Heart left ventricle (tissue), 16 donors: ENCODE data around the gene SSR1. TPM values are rescaled to one million over a fixed set of nuclear protein-coding genes. Genes with fewer than 3 reads are reported as not detected.

Source experiments
- ATAC-seq, 4 donors: fragments of 200-7000 bp; cut with Tn5 transposase; one replicate each; pipeline ENCODE4 v1.9.1; 2020 to 2022; ENCODE audit warnings: moderate library complexity in 4 of 4, mild to moderate bottlenecking in 3 of 4, moderate number of reproducible peaks in 1 of 4
- DNase-seq, 5 donors: peaks; one replicate each; pipeline ENCODE4 v3.0.0-alpha.2; 2020
- H3K27ac ChIP-seq, 12 donors: fragments of 200-600 bp; sonication (generic) in 4 of 12; one replicate each; pipeline versions ENCODE4 v1.5.0 to v1.8.0; 2016 to 2022; ENCODE audit warnings: mild to moderate bottlenecking in 2 of 12
- H3K27me3 ChIP-seq, 9 donors: fragments of 200-600 bp; sonication (generic) in 2 of 9; one replicate each; pipeline versions ENCODE4 v1.5.1 to v1.8.0; 2016 to 2022; ENCODE audit warnings: mild to moderate bottlenecking in 3 of 9
- H3K36me3 ChIP-seq, 9 donors: fragments of 200-600 bp; sonication (generic) in 2 of 9; one replicate each; pipeline versions ENCODE4 v1.5.0 to v1.8.0; 2018 to 2022; ENCODE audit warnings: mild to moderate bottlenecking in 2 of 9
- H3K4me1 ChIP-seq, 12 donors: fragments of 200-600 bp; sonication (generic) in 4 of 12; one replicate each; pipeline versions ENCODE4 v1.5.0 to v1.8.0; 2016 to 2022; ENCODE audit warnings: mild to moderate bottlenecking in 3 of 12
- H3K4me3 ChIP-seq, 12 donors: fragments of 200-600 bp; sonication (generic) in 4 of 12; one replicate each; pipeline versions ENCODE4 v1.5.0 to v1.8.0; 2017 to 2022; ENCODE audit warnings: mild to moderate bottlenecking in 9 of 12, moderate library complexity in 4 of 12
- H3K9me3 ChIP-seq, 12 donors: fragments of 200-600 bp; sonication (generic) in 4 of 12; one replicate each; pipeline versions ENCODE4 v1.5.0 to v1.8.0; 2016 to 2022; ENCODE audit warnings: mild to moderate bottlenecking in 1 of 12
- POLR2A ChIP-seq, 2 donors: fragments of 450-650 bp; IDR thresholded peaks; one replicate each; pipeline ENCODE4 v1.6.1; 2017; ENCODE audit warnings: antibody characterized with exemption in 2 of 2, mild to moderate bottlenecking in 2 of 2, moderate library complexity in 2 of 2
- WGBS, 4 donors: extraction: QIAGEN DNeasy Blood & Tissue Kit in 2 of 4; methylation state at CpG; one replicate each; pipeline versions ENCODE4 v1.1.5 to v1.1.7; 2013 to 2018; 5-methylcytosine and 5-hydroxymethylcytosine counted together
- intact Hi-C, 10 donors: fragments of 100-400 bp; cut with DNase I; formaldehyde crosslinking; loops; one replicate each; pipeline versions ENCODE4 v1.11.1 to v1.14.2; 2022
- polyA plus RNA-seq, 2 donors: library from polyadenylated mRNA; stranded (reverse); fragments of 200-250 nt; gene quantifications; one replicate each; pipeline ENCODE4 v1.2.3, GENCODE V29; 2013
- total RNA-seq, 9 donors: library from RNA; depleted of rRNA in 2 of 9; stranded (reverse); fragments of >200 nt in 2 of 9; fragmentation: NEBNext Ultra II Directional in 3 of 9; extraction: Animal tissue kit (Norgen Biotek cat#: 25700) in 3 of 9; gene quantifications; one replicate each; pipeline versions ENCODE4 v1.1.0 to v1.2.4, GENCODE V29; 2016 to 2023
- TF ChIP-seq, protein P1 (sequence below), 12 donors: fragments of 200-600 bp; sonication (generic) in 4 of 12; IDR thresholded peaks; one replicate each; pipeline versions ENCODE4 v1.5.0 to v1.8.0; 2018 to 2022; ENCODE audit warnings: antibody characterized with exemption in 12 of 12, mild to moderate bottlenecking in 5 of 12
- donor health status: ischemic (EF 13 %, LVEDD 7.1; RV severe dilation, severe dysfunction).
- donor health status: healthy with polysubstance abuse.
- donor health status: DM: no; HTN: yes; CAD: no.
- donor health status: DM: no; HTN: no; CAD: no.
- donor health status: ischemic (EF 25% LVEDD 6.9; RV normal size, moderate dysfunction).
- donor health status: ischemic (EF 25% LVEDD 5.7; RV mildly dilated, moderate dysfunction).
- donor health status: healthy.
- donor health status: DM: yes; HTN: yes; CAD: no.
- donor health status: ischemic (EF 35%, LVEDD 5.7; RV mildly dilated, moderate dysfunction).
- donor health status: nonischemic (EF 11% LVEDD 7.7; RV severe dilation, severe dysfunction).
- donor health status: DM: yes; HTN: yes; CAD: no.
- donor health status: PGD.
- donor health status: ischemic (EF 29% LVEDD 5.4; RV normal size, mild dysfunction).
- donor health status: nonischemic (EF 23%, LVEDD 6.1; RV moderate dilation, normal function).

Gene SSR1
- total and polyA plus RNA-seq, 11 donors = 8.6 to 106 (median 67.9) TPM

DNA sequence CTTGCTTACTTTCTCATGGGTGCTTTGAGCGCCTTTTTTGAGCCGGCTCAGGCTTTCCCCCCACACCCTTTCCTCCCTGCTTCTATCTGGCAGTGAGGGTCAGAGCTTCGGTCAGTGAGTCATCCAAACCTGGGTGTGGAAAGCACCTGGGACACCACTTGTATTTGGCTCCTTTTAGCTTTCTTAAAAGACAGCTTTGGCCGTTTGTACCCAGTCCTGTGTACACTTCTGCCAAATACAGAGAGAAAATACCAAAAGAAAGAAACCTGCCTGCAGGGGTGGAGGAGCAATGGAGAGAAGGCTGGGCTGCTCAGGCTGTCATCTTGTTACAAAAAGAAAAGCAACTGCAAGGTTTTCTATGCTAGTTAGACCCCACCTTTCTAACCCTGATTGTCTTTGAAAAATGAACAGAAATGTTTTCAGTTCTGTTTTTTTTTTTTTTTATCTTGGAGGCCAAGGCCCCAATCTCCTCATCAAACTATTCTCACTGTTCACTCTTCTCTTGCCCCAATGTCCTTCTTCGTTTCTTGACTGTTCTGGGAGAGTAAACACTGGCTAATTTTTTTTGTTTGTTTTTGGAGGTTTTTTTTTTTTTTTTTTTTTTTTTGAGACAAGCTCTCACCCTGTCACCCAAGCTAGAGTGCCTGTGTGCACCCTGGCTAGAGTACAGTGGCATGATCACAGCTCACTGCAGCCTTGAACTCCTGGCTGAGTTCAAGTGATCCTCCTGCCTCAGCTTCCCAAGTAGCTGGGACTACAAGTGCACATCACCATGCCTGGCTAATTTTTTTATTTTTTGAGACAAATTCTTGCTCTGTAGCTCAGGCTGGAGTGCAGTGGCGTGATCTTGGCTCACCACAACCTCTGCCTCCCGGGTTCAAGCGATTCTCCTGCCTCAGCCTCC lies 76.4 kb downstream of the SSR1 start:
- DNase-seq = no peak
- no peak for TF ChIP-seq POLR2A (IDR thresholded peaks at IDR 0.05)
- TF ChIP-seq, protein P1, sequence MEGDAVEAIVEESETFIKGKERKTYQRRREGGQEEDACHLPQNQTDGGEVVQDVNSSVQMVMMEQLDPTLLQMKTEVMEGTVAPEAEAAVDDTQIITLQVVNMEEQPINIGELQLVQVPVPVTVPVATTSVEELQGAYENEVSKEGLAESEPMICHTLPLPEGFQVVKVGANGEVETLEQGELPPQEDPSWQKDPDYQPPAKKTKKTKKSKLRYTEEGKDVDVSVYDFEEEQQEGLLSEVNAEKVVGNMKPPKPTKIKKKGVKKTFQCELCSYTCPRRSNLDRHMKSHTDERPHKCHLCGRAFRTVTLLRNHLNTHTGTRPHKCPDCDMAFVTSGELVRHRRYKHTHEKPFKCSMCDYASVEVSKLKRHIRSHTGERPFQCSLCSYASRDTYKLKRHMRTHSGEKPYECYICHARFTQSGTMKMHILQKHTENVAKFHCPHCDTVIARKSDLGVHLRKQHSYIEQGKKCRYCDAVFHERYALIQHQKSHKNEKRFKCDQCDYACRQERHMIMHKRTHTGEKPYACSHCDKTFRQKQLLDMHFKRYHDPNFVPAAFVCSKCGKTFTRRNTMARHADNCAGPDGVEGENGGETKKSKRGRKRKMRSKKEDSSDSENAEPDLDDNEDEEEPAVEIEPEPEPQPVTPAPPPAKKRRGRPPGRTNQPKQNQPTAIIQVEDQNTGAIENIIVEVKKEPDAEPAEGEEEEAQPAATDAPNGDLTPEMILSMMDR (IDR thresholded peaks at IDR 0.05) = no peak
- Histone ChIP-seq H3K4me3 (no peak overlapping the region), H3K4me1 (peaks cover 0 to 42% (median 16%) of the 10 kb centered on the region in 12 donors), H3K27ac (peak overlapping the region in 1 of 12 donors; percentile 22), H3K9me3 (no peaks in the 10 kb centered on the region), H3K27me3 (no peaks in the 10 kb centered on the region), H3K36me3 (peaks cover 0 to 77% (median 52%) of the 10 kb centered on the region in 9 donors)
- intact Hi-C loops = loop anchor here in 4 of 10 donors (5.0 to 10.0 kb wide), 5 partner anchors 129 to 332 kb away; partner anchors contain the start of gene RREB1 (in 2 of the 4)
- WGBS, 4 donors = 59 to 70% (median 62%) methylated on average over 8 of the region's 8 CpGs
- peak in 3 of 4 donors; percentile 6 to 16 (median 8) for ATAC-seq

DNA sequence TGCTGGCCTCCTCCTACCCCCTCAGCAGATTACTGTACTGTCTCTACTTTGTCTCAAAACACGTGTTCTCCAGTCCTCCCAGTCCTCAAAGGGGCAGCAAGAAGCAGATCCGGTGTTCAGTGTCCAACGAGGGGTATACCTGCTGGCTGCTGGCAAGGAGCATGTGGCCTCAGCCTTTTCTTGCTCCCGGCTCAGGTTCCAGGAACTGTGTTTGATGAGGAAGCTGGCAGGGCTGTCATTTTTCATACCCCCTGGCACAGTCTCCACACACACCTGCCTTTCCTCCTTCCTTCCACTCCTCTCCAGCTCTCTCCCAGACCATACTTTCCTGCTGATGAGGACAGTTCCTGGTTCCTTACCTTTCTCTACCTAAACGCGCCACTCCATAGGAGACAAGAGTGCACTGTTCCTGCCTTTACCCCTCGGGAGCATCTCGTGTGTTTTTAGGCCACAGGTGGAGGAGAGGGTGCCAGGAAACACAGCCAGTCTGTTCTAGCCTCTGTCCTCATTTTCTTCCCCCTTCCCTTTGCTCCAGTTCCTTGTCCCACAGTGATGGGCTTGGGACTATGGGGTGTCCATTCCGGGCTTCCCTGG lies 77.2 kb downstream of the SSR1 start:
- ATAC-seq (no peak), DNase-seq (no peak)
- TF ChIP-seq POLR2A (IDR thresholded peaks at IDR 0.05) = no peak
- TF ChIP-seq, protein P1 (IDR thresholded peaks at IDR 0.05) = no peak
- H3K4me1 ChIP-seq = peaks cover 0 to 35% (median 12%) of the 10 kb centered on the region in 12 donors
- no peak overlapping the region for H3K4me3 ChIP-seq
- 48 to 56% (median 51%) methylated on average over 9 of the region's 9 CpGs for WGBS, 4 donors
- H3K36me3 ChIP-seq = peaks cover 0 to 77% (median 54%) of the 10 kb centered on the region in 9 donors
- H3K27me3 ChIP-seq = no peaks in the 10 kb centered on the region
- no peaks in the 10 kb centered on the region for H3K9me3 ChIP-seq
- intact Hi-C loops = loop anchor here in 4 of 10 donors (5.0 to 10.0 kb wide), 5 partner anchors 129 to 331 kb away; partner anchors contain the start of gene RREB1 (in 2 of the 4)
- H3K27ac ChIP-seq = peak overlapping the region in 1 of 12 donors; percentile 22

DNA sequence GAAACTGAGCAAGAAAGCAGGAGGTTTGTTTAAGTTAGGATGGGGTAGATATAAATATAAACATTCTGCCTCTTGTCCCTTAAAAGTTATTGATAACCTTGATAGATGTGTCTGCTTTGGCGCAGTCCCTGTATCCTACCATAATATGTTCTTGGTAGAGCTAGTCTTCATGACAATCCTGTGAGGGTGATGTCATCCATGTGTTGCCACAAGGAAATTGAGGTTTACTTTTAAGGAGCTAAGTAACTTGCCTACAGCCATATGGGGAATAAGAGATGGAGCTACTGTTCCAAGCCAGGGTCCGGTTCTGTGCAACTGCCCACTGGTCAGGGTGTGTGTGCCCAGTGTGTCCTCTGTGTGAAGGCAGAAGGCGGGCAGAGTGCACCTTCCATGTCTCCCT lies 78.5 kb downstream of the SSR1 start:
- Histone ChIP-seq H3K27me3 (no peaks in the 10 kb centered on the region), H3K36me3 (peaks cover 5 to 77% (median 57%) of the 10 kb centered on the region in 9 donors), H3K27ac (no peak overlapping the region), H3K4me1 (peaks cover 0 to 32% (median 12%) of the 10 kb centered on the region in 12 donors), H3K4me3 (no peak overlapping the region), H3K9me3 (no peaks in the 10 kb centered on the region)
- ATAC-seq (no peak), DNase-seq (no peak)
- 95 to 100% (median 97%) methylated on average over 3 of the region's 3 CpGs for WGBS, 4 donors
- TF ChIP-seq, protein P1 (IDR thresholded peaks at IDR 0.05) = no peak
- TF ChIP-seq POLR2A (IDR thresholded peaks at IDR 0.05) = no peak
- intact Hi-C loops = loop anchor here in 4 of 10 donors (10.0 kb wide), 4 partner anchors 130 to 330 kb away; partner anchors contain the start of gene RREB1 (in 1 of the 4)

GRCh38 chr6:7232351-7232750 lies 80.6 kb downstream of the SSR1 start:
- no peak for ATAC-seq
- intact Hi-C loops = loop anchor here in 4 of 10 donors (10.0 kb wide), 4 partner anchors 128 to 328 kb away; partner anchors contain the start of gene RREB1 (in 1 of the 4)
- WGBS, 4 donors = 61 to 79% (median 67%) methylated on average over 2 of the region's 2 CpGs
- H3K27ac ChIP-seq = no peak overlapping the region
- TF ChIP-seq, protein P1 (IDR thresholded peaks at IDR 0.05) = no peak
- TF ChIP-seq POLR2A (IDR thresholded peaks at IDR 0.05) = no peak
- no peak overlapping the region for H3K4me3 ChIP-seq
- H3K36me3 ChIP-seq = peaks cover 6 to 88% (median 77%) of the 10 kb centered on the region in 9 donors
- peaks cover 0 to 21% (median 8%) of the 10 kb centered on the region in 12 donors for H3K4me1 ChIP-seq
- H3K27me3 ChIP-seq = no peaks in the 10 kb centered on the region
- no peak for DNase-seq
- no peaks in the 10 kb centered on the region for H3K9me3 ChIP-seq
